OCI-LY1 (cell line): ENCODE data around the gene ATP13A2.

Experiments used
- H2AFZ ChIP-seq: fragments of 200-600 bp; sonication (generic), shearing (Covaris generic); 2 replicates; pipeline ENCODE4 v1.6.0; 2014; ENCODE audit warnings: antibody characterized with exemption, mild to moderate bottlenecking, low read length
- H3F3A ChIP-seq: fragments of 200-600 bp; sonication (generic), shearing (Covaris generic); 2 replicates; pipeline ENCODE4 v1.6.0; 2014; ENCODE audit warnings: mild to moderate bottlenecking, antibody characterized with exemption, low read length, moderate library complexity; ENCODE audit not compliant: insufficient read depth
- H3K27ac ChIP-seq: fragments of 200-600 bp; sonication (generic); 2 replicates; pipeline ENCODE4 v1.5.1; 2014; ENCODE audit warnings: low read length, mixed run types, mild to moderate bottlenecking, low read depth; ENCODE audit not compliant: poor library complexity, severe bottlenecking
- H3K27me3 ChIP-seq: fragments of 200-600 bp; sonication (generic); 2 replicates; pipeline ENCODE4 v1.6.0; 2014; ENCODE audit warnings: antibody characterized with exemption, mild to moderate bottlenecking, low read length, moderate library complexity; ENCODE audit not compliant: insufficient read depth
- H3K36me3 ChIP-seq: fragments of 200-600 bp; sonication (generic); 2 replicates; pipeline ENCODE4 v1.6.1; 2014; ENCODE audit warnings: mild to moderate bottlenecking, antibody characterized with exemption, low read length, moderate library complexity, mixed read lengths; ENCODE audit not compliant: insufficient read depth
- H3K4me1 ChIP-seq: fragments of 200-600 bp; sonication (generic); 2 replicates; pipeline ENCODE4 v1.5.1; 2014; ENCODE audit warnings: mild to moderate bottlenecking, low read length, moderate library complexity; ENCODE audit not compliant: insufficient read depth, severe bottlenecking
- H3K4me2 ChIP-seq: fragments of 200-600 bp; sonication (generic), shearing (Covaris generic); 2 replicates; pipeline ENCODE4 v1.6.1; 2014; ENCODE audit warnings: low read length
- H3K4me3 ChIP-seq: fragments of 200-600 bp; sonication (generic); 2 replicates; pipeline ENCODE4 v1.5.1; 2014; ENCODE audit warnings: low read length, low read depth, mild to moderate bottlenecking, mixed read lengths; ENCODE audit not compliant: poor library complexity, severe bottlenecking
- H3K79me2 ChIP-seq: fragments of 200-600 bp; shearing (Covaris generic); 2 replicates; pipeline ENCODE4 v1.6.1; 2016; ENCODE audit warnings: mixed run types, low read length, mixed read lengths; ENCODE audit not compliant: insufficient read depth
- H3K9ac ChIP-seq: fragments of 200-600 bp; sonication (generic), shearing (Covaris generic); 2 replicates; pipeline ENCODE4 v1.6.1; 2014; ENCODE audit warnings: mild to moderate bottlenecking, low read length, mixed read lengths
- H3K9me2 ChIP-seq: fragments of 200-600 bp; sonication (generic), shearing (Covaris generic); 2 replicates; pipeline ENCODE4 v1.6.1; 2014; ENCODE audit warnings: low read depth, mild to moderate bottlenecking, low read length, mixed read lengths
- H3K9me3 ChIP-seq: fragments of 200-600 bp; shearing (Covaris generic); 2 replicates; pipeline ENCODE4 v1.6.1; 2014; ENCODE audit warnings: low read length, mixed read lengths
- H4K20me1 ChIP-seq: fragments of 200-600 bp; sonication (generic), shearing (Covaris generic); 2 replicates; pipeline ENCODE4 v1.6.0; 2016; ENCODE audit warnings: mild to moderate bottlenecking, low read length; ENCODE audit not compliant: insufficient read depth
- EZH2 ChIP-seq: fragments of 200-600 bp; sonication (generic), shearing (Covaris generic); IDR thresholded peaks from 2 replicates; pipeline ENCODE4 v1.8.0; 2017; ENCODE audit warnings: borderline replicate concordance, mixed run types, mild to moderate bottlenecking, antibody characterized with exemption, low read length, moderate library complexity, mixed read lengths
- TF ChIP-seq, protein P1 (sequence below): fragments of 200-600 bp; sonication (generic), shearing (Covaris generic); IDR thresholded peaks from 2 replicates; pipeline ENCODE4 v1.5.1; 2017; ENCODE audit warnings: mild to moderate bottlenecking, antibody characterized with exemption, low read length, moderate library complexity, mixed read lengths

Gene ATP13A2

DNA sequence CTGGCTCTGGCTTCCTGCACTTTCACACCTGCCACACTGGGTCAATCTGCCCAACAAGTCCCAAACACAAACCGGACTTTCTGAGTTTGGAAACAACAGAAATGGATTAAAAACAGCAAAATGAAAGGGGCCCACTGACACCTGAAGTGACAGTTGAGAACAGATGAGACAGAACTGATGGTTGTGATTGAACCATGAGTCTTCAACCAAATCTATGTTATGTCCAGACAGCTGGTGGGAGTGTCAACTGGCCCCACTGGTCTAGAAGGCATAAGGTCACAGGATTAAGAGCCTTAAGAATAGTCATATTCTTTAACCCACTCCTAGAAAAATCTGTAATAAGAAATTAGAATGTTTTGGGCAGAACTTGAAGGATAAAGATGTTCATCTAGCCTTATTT lies 13.0 kb upstream of the ATP13A2 start:
- Histone ChIP-seq H4K20me1 (no peaks in the 10 kb centered on the region), H3K9me2 (no peaks in the 10 kb centered on the region), H3K9ac (no peak overlapping the region), H3K36me3 (peaks cover 93% of the 10 kb centered on the region), H3K4me3 (no peak overlapping the region), H3K4me1 (no peaks in the 10 kb centered on the region), H3F3A (no peaks in the 10 kb centered on the region), H3K4me2 (no peak overlapping the region), H2AFZ (no peak overlapping the region), H3K27me3 (no peaks in the 10 kb centered on the region), H3K79me2 (no peaks in the 10 kb centered on the region), H3K27ac (no peak overlapping the region), H3K9me3 (no peaks in the 10 kb centered on the region)
- no peak for TF ChIP-seq EZH2
- TF ChIP-seq, protein P1, sequence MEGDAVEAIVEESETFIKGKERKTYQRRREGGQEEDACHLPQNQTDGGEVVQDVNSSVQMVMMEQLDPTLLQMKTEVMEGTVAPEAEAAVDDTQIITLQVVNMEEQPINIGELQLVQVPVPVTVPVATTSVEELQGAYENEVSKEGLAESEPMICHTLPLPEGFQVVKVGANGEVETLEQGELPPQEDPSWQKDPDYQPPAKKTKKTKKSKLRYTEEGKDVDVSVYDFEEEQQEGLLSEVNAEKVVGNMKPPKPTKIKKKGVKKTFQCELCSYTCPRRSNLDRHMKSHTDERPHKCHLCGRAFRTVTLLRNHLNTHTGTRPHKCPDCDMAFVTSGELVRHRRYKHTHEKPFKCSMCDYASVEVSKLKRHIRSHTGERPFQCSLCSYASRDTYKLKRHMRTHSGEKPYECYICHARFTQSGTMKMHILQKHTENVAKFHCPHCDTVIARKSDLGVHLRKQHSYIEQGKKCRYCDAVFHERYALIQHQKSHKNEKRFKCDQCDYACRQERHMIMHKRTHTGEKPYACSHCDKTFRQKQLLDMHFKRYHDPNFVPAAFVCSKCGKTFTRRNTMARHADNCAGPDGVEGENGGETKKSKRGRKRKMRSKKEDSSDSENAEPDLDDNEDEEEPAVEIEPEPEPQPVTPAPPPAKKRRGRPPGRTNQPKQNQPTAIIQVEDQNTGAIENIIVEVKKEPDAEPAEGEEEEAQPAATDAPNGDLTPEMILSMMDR = no peak

DNA sequence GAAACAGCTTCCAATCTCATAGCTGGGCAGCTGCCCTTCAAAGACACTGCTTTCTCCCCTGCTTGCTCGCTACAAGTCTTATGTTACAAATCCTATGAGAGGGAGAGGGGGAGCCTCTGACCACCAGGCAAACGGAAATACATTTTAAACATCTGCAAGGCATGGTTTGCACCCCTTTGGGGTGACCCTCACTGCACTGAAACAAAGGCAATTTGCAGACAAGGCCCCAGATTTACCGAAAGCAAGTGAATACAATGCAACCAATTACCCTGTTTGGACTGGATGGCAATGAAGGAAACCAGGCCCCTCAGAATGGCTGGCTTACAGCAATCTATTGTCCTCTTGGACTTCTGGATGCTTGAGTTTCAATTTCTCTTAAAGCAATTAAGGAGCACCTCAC lies 11.8 kb upstream of the ATP13A2 start:
- Histone ChIP-seq H3K4me1 (no peaks in the 10 kb centered on the region), H2AFZ (no peak overlapping the region), H3K79me2 (no peaks in the 10 kb centered on the region), H3K9me2 (no peaks in the 10 kb centered on the region), H4K20me1 (no peaks in the 10 kb centered on the region), H3K4me2 (no peak overlapping the region), H3K9ac (no peak overlapping the region), H3K27me3 (no peaks in the 10 kb centered on the region), H3K4me3 (no peak overlapping the region), H3K9me3 (no peaks in the 10 kb centered on the region), H3K27ac (no peak overlapping the region), H3F3A (no peaks in the 10 kb centered on the region), H3K36me3 (peaks cover 99% of the 10 kb centered on the region)
- TF ChIP-seq, protein P1 = peak; percentile 25; the same call in 1 of the 2 replicates
- TF ChIP-seq EZH2 = no peak

DNA sequence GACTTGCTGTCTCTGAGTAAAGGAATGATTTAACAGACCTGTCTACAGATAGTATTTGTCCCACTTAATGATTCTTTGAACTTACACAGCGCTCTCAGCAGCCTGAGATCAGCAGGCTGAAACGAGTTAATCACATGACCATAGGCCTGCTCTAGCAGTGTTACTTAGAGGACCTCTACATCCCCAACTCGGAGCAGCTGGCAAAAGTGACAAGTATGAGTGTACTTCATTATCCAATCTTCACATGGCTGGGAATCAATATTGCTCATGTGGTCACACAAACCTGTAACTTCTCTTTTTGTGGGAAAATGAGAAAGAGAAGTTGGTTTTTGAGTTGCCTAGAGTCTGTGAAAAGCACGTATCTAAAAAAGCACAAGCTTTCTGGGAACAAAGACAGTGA lies 11.4 kb upstream of the ATP13A2 start:
- H3K36me3 ChIP-seq = peaks cover 97% of the 10 kb centered on the region
- TF ChIP-seq, protein P1 = no peak
- no peak for TF ChIP-seq EZH2
- H3K4me1 ChIP-seq = no peaks in the 10 kb centered on the region
- no peaks in the 10 kb centered on the region for H3K9me2 ChIP-seq
- no peak overlapping the region for H3K27ac ChIP-seq
- no peak overlapping the region for H2AFZ ChIP-seq
- H3K27me3 ChIP-seq = no peaks in the 10 kb centered on the region
- no peaks in the 10 kb centered on the region for H3F3A ChIP-seq
- no peaks in the 10 kb centered on the region for H3K9me3 ChIP-seq
- no peaks in the 10 kb centered on the region for H4K20me1 ChIP-seq
- no peak overlapping the region for H3K4me3 ChIP-seq
- H3K4me2 ChIP-seq = no peak overlapping the region
- H3K79me2 ChIP-seq = no peaks in the 10 kb centered on the region
- no peak overlapping the region for H3K9ac ChIP-seq
